ENCODE data around the gene ZNF391.
"Not testable (repeated sequence)": the region's sequence is repeated elsewhere in the genome, so short reads cannot be mapped to it uniquely, and the experiment has no call there.

The ZNF391 gene

GRCh38 chr6:27414300-27414699 is 25.7 kb downstream of the ZNF391 start:
- Mint-ChIP-seq H3K4me3 (no peak overlapping the region), H3K27me3 (ENCODE audit: low read depth) (peaks cover 3% of the 10 kb centered on the region), H3K27ac (no peak overlapping the region), H3K4me1 (no peaks in the 10 kb centered on the region), H3K9me3 (peaks cover 4% of the 10 kb centered on the region), H3K36me3 (ENCODE audit: low read depth) (no peaks in the 10 kb centered on the region)
- no peak for TF ChIP-seq CTCF (IDR thresholded peaks at IDR 0.05; ENCODE audit: unreplicated experiment in 3 of 3)

- Mint-ChIP-seq H3K27ac (no peak overlapping the region), H3K9me3 (peaks cover 2% of the 10 kb centered on the region), H3K4me1 (no peaks in the 10 kb centered on the region), H3K4me3 (no peak overlapping the region), H3K27me3 (ENCODE audit: low read depth) (peaks cover 7% of the 10 kb centered on the region), H3K36me3 (ENCODE audit: low read depth) (no peaks in the 10 kb centered on the region)
- TF ChIP-seq CTCF (IDR thresholded peaks at IDR 0.05; ENCODE audit: unreplicated experiment in 3 of 3): no peak
Observed at GRCh38 chr6:27414996-27415395, 26.4 kb downstream of the ZNF391 start.

GRCh38 chr6:27415898-27416297 is 27.3 kb downstream of the ZNF391 start:
- Mint-ChIP-seq H3K27ac (no peak overlapping the region), H3K4me3 (no peak overlapping the region), H3K27me3 (ENCODE audit: low read depth) (peaks cover 7% of the 10 kb centered on the region), H3K9me3 (peaks cover 2% of the 10 kb centered on the region), H3K4me1 (no peaks in the 10 kb centered on the region), H3K36me3 (ENCODE audit: low read depth) (no peaks in the 10 kb centered on the region)
- no peak for TF ChIP-seq CTCF (IDR thresholded peaks at IDR 0.05; ENCODE audit: unreplicated experiment in 3 of 3)

- H3K27ac Mint-ChIP-seq: no peak overlapping the region
- no peak for TF ChIP-seq CTCF (IDR thresholded peaks at IDR 0.05; ENCODE audit: unreplicated experiment in 3 of 3)
- H3K4me3 Mint-ChIP-seq: no peak overlapping the region
- H3K4me1 Mint-ChIP-seq: no peaks in the 10 kb centered on the region
- H3K9me3 Mint-ChIP-seq: peaks cover 2% of the 10 kb centered on the region
- H3K36me3 Mint-ChIP-seq (ENCODE audit: low read depth): no peaks in the 10 kb centered on the region
- H3K27me3 Mint-ChIP-seq (ENCODE audit: low read depth): peaks cover 7% of the 10 kb centered on the region
Observed at GRCh38 chr6:27419363-27419762, 30.8 kb downstream of the ZNF391 start.

- no peaks in the 10 kb centered on the region for H3K36me3 Mint-ChIP-seq (ENCODE audit: low read depth)
- H3K4me1 Mint-ChIP-seq: no peaks in the 10 kb centered on the region
- H3K27me3 Mint-ChIP-seq (ENCODE audit: low read depth): peaks cover 3% of the 10 kb centered on the region
- no peak overlapping the region for H3K4me3 Mint-ChIP-seq
- H3K9me3 Mint-ChIP-seq: peaks cover 2% of the 10 kb centered on the region
- H3K27ac Mint-ChIP-seq: no peak overlapping the region
- no peak for TF ChIP-seq CTCF (IDR thresholded peaks at IDR 0.05; ENCODE audit: unreplicated experiment in 3 of 3)
Observed at GRCh38 chr6:27422651-27423332, 34.2 kb downstream of the ZNF391 start.

- not testable (repeated sequence) for H3K27me3 Mint-ChIP-seq (ENCODE audit: low read depth); H3K36me3 Mint-ChIP-seq (ENCODE audit: low read depth); H3K9me3 Mint-ChIP-seq; H3K27ac Mint-ChIP-seq; H3K4me1 Mint-ChIP-seq; H3K4me3 Mint-ChIP-seq
Observed at GRCh38 chr6:27424851-27425250, 36.3 kb downstream of the ZNF391 start.
